Measurements from ENCODE around the gene INTS6.

- TF ChIP-seq, protein P1, sequence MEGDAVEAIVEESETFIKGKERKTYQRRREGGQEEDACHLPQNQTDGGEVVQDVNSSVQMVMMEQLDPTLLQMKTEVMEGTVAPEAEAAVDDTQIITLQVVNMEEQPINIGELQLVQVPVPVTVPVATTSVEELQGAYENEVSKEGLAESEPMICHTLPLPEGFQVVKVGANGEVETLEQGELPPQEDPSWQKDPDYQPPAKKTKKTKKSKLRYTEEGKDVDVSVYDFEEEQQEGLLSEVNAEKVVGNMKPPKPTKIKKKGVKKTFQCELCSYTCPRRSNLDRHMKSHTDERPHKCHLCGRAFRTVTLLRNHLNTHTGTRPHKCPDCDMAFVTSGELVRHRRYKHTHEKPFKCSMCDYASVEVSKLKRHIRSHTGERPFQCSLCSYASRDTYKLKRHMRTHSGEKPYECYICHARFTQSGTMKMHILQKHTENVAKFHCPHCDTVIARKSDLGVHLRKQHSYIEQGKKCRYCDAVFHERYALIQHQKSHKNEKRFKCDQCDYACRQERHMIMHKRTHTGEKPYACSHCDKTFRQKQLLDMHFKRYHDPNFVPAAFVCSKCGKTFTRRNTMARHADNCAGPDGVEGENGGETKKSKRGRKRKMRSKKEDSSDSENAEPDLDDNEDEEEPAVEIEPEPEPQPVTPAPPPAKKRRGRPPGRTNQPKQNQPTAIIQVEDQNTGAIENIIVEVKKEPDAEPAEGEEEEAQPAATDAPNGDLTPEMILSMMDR (IDR thresholded peaks at IDR 0.05) = no peak
- no peak for TF ChIP-seq POLR2A (IDR thresholded peaks at IDR 0.05)
Observed at GRCh38 chr13:51477653-51478324, 25.0 kb upstream of the INTS6 start.

Measured in adrenal gland (tissue), 5 donors.